Skin of body (tissue), 2 donors: ENCODE data around the gene FBLN5. TPM values are rescaled to one million over a fixed set of nuclear protein-coding genes. Genes with fewer than 3 reads are reported as not detected.

Experiments used
- DNase-seq: peaks from one replicate; lab custom pipeline; 2025; lab: John Stamatoyannopoulos, UW
- total RNA-seq: library from RNA; depleted of rRNA; stranded (reverse); fragments of >200 nt; gene quantifications from one replicate; pipeline ENCODE4 v1.2.3, GENCODE V29; 2014

Gene FBLN5
- total RNA-seq, 1 donor from 2014 or later, result 46.5 TPM

DNA sequence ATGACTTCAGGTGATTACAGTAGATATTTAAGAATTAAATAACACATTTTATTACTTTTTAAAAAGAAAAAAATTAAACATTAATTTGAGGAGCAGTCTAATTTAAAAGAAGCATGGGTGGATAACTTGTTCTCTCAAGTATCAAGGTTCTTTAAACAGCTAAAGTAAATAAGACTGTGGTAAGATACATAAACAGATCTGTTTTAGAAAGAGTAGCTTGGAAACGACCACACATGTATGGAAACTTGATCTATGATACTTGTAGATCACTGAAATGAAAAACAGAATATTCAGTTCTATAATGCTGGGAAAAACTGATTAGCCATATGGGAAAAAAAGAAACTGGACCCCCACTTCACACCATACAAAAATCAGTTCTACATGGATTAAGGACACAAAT, 116.2 kb downstream of the FBLN5 start:
- DNase-seq, result no peak

DNA sequence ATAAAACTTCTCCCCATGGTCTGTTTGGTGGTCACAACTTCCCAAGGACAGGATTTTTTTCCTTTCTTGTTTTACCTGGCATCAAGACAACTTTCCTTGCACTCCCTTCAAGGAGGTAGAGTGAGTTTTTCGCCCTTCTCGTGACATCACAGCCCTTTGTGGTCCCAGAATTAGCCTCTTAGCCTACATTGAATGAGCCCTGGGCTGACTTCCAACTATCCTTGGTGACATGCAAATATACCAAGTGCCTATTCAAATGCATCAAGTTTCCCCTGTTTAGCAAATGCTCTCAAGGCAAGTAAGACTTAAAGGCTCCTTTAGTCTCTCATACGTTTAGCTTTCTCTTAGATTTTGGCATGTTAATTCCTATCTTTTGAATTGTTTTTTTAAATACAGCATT, 116.7 kb downstream of the FBLN5 start:
- DNase-seq, result no peak

DNA sequence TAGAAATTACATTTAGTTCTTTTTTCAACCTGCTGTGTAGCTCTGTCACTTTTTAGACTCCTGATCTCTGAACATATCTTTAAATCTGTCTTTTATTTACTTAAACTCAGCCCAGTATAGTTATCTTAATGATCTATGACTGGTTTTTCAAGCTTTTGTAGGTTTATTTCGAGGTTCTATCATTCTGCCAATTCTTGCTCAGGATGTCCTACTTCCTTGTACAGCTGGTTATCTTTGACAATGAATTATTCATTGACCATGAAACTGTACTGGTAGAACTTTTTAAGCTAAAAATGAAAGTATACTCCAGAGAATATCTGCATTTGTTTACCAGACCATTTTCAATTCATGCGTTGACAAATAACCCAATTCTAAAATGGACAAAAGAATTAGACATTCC, 118.0 kb downstream of the FBLN5 start:
- DNase-seq, result no peak

DNA sequence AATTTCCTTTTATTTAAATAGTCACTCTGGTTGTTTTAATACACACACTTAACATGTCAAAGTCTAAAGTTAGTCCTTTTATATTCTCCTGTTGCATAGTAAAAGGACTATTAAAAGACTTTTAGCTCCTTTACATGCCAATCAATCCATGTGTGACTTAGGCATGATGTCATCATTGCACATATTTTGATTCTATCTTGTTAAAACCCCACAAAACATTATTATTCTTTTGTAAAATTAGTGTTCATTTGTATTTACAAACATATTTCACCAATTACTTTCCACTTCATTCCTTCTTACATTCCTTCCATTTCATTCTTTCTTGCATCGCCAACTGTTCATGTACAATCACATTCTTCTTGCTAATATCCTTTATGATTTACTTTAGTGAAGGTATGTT, 119.7 kb downstream of the FBLN5 start:
- no peak for DNase-seq

Other genes with a start within 250 kb of the FBLN5 start
- gene CATSPERB, start 215.6 kb downstream of the FBLN5 start, total RNA-seq, result 0.89 TPM
- gene TC2N, start 80.2 kb downstream of the FBLN5 start, total RNA-seq, result 20.2 TPM
- gene TRIP11, start 92.4 kb upstream of the FBLN5 start, total RNA-seq, result 41.9 TPM
- 55.3 TPM for gene ATXN3, start 158.9 kb upstream of the FBLN5 start, total RNA-seq
- gene NDUFB1, start 174.0 kb upstream of the FBLN5 start, total RNA-seq, result 131 TPM
- gene CPSF2, start 174.3 kb upstream of the FBLN5 start, total RNA-seq, result 20.4 TPM